Activated naive CD4-positive, alpha-beta T cell treated with anti-CD3 and anti-CD28 coated beads for 36 hours (primary cell): ENCODE measurements around the gene PTPRN2. TPM values are rescaled to one million over a fixed set of nuclear protein-coding genes. Genes with fewer than 3 reads are reported as not detected.

Experiments used
- CTCF ChIA-PET: fragments of 350-600 bp; sonication (Branson Sonifier 250); formaldehyde crosslinking; loops from one replicate; lab custom pipeline; 2021; ENCODE audit warnings: antibody characterized with exemption; lab: Charles Lee
- DNase-seq: peaks from one replicate; pipeline ENCODE4 v3.0.0-alpha.2; 2020
- H3K27ac Mint-ChIP-seq: one replicate; pipeline ENCODE4 v1.8.0; 2021; ENCODE audit warnings: mild to moderate bottlenecking, mixed read lengths
- H3K27me3 Mint-ChIP-seq: one replicate; pipeline ENCODE4 v1.8.0; 2021; ENCODE audit warnings: low read depth, mixed read lengths
- H3K36me3 Mint-ChIP-seq: one replicate; pipeline ENCODE4 v1.8.0; 2021; ENCODE audit warnings: low read depth, mixed read lengths
- H3K4me1 Mint-ChIP-seq: one replicate; pipeline ENCODE4 v1.8.0; 2021; ENCODE audit warnings: low read depth, mixed read lengths
- H3K4me3 Mint-ChIP-seq: one replicate; pipeline ENCODE4 v1.8.0; 2021; ENCODE audit warnings: mild to moderate bottlenecking, moderate library complexity, mixed read lengths
- H3K9me3 Mint-ChIP-seq: one replicate; pipeline ENCODE4 v1.8.0; 2021; ENCODE audit warnings: mixed read lengths
- intact Hi-C: fragments of 100-400 bp; cut with micrococcal nuclease; formaldehyde crosslinking; loops from one replicate; pipeline ENCODE4 v1.15.1; 2023
- total RNA-seq, 2 experiments: library from RNA; stranded (reverse); gene quantifications; one replicate each; pipeline ENCODE4 v1.2.3, GENCODE V29; 2021

The PTPRN2 gene
- total RNA-seq, 2 experiments from 2014 or later = 0.54 to 0.62 TPM

DNA sequence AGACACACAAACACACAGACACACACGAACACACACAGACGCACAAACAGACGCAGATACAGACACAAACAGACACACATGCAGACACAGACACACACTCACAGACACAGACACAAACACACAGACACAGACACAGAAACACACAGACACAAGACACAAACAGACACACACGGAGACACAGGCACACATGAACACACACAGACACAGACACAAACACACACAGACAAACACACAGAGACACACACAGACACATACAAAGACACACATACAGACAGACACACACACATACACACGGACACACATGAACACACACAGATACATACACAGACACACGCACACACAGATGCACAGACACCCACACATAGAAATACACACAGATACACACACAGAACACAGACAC, 815.9 kb downstream of the PTPRN2 start:
- no peak for DNase-seq
- H3K9me3 Mint-ChIP-seq = peaks cover 4% of the 10 kb centered on the region
- H3K4me3 Mint-ChIP-seq = no peak overlapping the region
- no peaks in the 10 kb centered on the region for H3K27me3 Mint-ChIP-seq
- CTCF ChIA-PET = no interaction called here
- no peaks in the 10 kb centered on the region for H3K4me1 Mint-ChIP-seq
- H3K27ac Mint-ChIP-seq = no peak overlapping the region
- peaks cover 4% of the 10 kb centered on the region for H3K36me3 Mint-ChIP-seq
- intact Hi-C loops = no loop called here

DNA sequence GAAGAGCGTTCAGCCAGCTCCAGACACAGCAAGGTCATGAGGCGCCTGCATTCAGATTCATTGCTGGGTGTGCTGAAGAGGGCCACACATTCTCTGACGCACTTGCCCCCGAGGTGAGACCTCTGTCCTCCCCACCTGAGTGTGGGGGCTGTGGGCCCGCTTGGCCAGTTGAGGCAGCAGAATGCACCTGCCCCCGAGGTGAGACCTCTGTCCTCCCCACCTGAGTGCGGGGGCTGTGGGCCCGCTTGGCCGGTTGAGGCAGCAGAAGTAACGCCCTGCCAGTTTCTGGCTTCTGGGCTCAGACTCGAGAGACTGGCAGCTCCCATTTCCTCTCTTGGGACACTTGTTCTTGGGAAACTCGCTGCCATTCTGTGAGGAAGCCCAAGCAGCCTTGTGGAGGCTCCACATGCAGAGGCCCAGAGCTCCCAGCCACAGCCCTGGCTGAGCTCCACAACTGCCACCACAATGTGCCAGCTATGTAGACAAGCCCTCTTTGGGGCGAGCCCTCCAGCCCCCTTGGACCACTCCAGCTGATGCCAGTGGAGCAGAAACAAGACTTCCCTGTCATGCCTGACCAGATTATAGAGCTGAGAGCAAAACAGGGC, 816.8 kb downstream of the PTPRN2 start:
- CTCF ChIA-PET = no interaction called here
- Mint-ChIP-seq H3K27ac (no peak overlapping the region), H3K9me3 (peaks cover 4% of the 10 kb centered on the region), H3K4me1 (no peaks in the 10 kb centered on the region), H3K4me3 (no peak overlapping the region), H3K27me3 (no peaks in the 10 kb centered on the region), H3K36me3 (peaks cover 4% of the 10 kb centered on the region)
- intact Hi-C loops = no loop called here
- no peak for DNase-seq

DNA sequence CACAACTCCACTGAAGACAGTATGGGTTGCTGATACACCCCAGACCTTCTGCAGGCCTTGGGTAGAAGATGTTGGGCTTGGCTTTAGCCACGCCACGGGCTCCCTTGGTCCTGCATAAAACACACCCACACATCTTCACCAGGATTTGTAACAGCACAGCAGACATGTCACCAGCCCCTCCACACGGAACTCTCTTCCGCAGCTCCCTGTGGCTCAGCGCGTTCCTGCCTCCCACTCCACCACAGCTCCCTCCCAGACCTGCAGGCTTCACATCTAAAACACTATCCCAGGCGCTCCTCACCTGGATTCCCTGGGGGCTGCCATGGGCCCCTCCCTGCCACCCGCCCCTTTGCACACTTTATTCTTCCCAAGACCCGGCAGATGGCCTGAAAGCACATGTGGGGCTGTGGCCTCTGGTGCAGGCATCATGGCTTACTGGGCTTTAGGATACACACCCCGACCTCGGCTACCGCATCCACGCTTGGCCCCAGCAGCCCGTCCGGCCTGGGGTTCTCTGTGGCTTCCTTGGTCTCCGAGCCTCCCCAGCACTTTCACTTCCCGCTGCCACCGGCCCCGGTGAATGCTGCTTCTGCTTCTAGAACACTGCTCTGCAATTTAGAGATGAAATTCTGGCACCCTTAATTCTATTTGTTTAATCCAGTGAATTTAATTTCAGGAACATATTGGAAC, 818.0 kb downstream of the PTPRN2 start:
- Mint-ChIP-seq H3K27me3 (peaks cover 5% of the 10 kb centered on the region), H3K4me1 (no peaks in the 10 kb centered on the region), H3K27ac (no peak overlapping the region), H3K9me3 (peaks cover 9% of the 10 kb centered on the region), H3K36me3 (peaks cover 4% of the 10 kb centered on the region), H3K4me3 (no peak overlapping the region)
- no peak for DNase-seq
- CTCF ChIA-PET = no interaction called here
- intact Hi-C loops = no loop called here

DNA sequence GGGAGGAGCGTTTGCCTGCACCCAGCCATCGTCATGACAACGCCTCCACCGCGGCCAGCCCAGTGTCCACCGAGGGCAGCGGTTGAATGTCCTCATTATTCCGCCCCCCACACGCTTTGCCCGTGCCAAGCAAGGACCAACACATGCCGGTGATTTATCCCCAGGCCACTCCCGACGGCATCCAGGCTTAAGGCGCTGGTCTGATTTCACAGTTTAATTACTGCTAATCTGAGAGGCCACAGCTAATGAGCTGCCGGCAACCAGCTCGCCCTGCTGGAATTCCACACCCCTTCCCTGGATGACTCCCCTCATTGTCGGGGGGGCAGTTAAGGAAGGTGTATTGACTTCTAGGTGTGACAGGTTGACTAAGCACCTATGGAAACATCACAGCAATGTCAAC, 818.5 kb downstream of the PTPRN2 start:
- Mint-ChIP-seq H3K27me3 (peaks cover 5% of the 10 kb centered on the region), H3K4me3 (no peak overlapping the region), H3K36me3 (peaks cover 4% of the 10 kb centered on the region), H3K4me1 (no peaks in the 10 kb centered on the region), H3K27ac (no peak overlapping the region), H3K9me3 (peaks cover 9% of the 10 kb centered on the region)
- CTCF ChIA-PET = no interaction called here
- intact Hi-C loops = no loop called here
- DNase-seq = no peak

DNA sequence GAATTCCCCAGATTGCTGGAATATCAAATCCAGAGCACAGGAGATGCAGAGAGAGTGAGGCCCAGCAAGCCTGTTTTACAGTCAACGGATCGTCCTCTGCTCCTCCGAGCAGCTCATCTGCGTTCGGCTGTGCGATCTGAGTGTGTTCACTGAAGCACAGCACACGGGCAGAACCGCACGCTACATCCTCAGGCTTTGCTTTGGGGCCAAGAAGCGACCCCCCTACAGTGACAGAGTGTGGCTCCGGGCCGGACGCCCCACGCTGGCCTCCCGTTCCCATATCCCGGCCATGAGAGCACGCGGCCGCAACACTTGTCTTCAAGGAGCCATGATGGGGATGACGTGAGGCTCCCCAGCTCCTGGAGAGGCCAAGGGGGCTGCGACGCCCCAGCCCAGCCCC, 819.4 kb downstream of the PTPRN2 start:
- Mint-ChIP-seq H3K36me3 (peaks cover 4% of the 10 kb centered on the region), H3K27me3 (peaks cover 5% of the 10 kb centered on the region), H3K27ac (no peak overlapping the region), H3K4me3 (no peak overlapping the region), H3K9me3 (peaks cover 11% of the 10 kb centered on the region), H3K4me1 (no peaks in the 10 kb centered on the region)
- intact Hi-C loops = no loop called here
- CTCF ChIA-PET = no interaction called here
- no peak for DNase-seq

DNA sequence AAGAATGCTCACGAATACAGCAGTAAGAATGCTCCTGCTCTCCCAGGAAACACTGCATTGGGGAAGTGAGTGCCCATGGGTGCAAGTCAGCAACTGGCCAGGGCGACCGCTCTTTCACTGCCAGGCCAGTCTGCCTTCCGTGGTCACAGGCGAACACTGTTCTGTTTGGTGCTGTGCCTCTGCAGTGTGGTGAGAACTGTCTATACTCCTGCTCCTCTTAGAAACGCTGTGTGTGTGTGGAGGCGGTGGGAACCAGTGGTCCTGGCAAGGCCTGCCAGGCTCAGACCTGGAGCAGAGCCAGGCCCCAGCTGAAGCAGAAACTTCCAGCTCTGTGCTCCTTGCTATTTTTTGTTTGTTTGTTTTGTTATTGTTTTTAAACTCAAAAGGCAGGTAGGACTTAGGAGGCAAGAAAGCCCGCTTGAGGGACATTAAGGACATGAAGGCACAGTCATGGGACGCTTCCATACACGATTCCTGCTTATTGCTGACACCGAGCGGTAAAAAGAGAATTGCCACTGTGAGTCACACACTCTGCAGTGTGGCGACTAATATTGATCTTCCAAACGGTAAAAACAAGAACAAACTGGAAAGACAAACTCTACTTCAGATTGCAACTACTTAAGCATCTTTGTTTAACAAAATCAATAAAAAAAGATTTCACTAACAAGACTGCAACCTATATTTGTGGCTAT, 820.0 kb downstream of the PTPRN2 start:
- H3K4me3 Mint-ChIP-seq = no peak overlapping the region
- peaks cover 11% of the 10 kb centered on the region for H3K9me3 Mint-ChIP-seq
- H3K27ac Mint-ChIP-seq = no peak overlapping the region
- no peaks in the 10 kb centered on the region for H3K4me1 Mint-ChIP-seq
- H3K36me3 Mint-ChIP-seq = peaks cover 4% of the 10 kb centered on the region
- peaks cover 5% of the 10 kb centered on the region for H3K27me3 Mint-ChIP-seq
- CTCF ChIA-PET = no interaction called here
- DNase-seq = no peak
- intact Hi-C loops = no loop called here

DNA sequence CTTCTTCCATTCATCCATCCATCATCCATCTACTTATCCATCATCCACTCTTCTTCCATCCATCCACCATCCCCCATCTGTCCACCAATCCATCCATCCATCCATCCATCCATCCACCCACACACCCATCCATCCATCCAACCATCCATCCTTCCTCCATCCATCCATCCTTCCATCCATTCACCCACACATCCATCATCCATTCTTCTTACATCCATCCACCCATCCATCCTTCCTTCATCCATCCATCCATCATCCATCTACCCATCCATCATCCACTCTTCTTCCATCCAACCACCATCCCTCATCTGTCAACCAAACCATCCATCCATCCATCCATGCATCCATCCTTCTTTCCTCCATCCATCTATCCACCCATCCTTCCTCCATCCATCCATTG, 821.5 kb downstream of the PTPRN2 start:
- intact Hi-C loops = no loop called here
- CTCF ChIA-PET = no interaction called here
- H3K9me3 Mint-ChIP-seq = peaks cover 7% of the 10 kb centered on the region
- H3K27ac Mint-ChIP-seq = no peak overlapping the region
- peaks cover 5% of the 10 kb centered on the region for H3K27me3 Mint-ChIP-seq
- H3K36me3 Mint-ChIP-seq = no peaks in the 10 kb centered on the region
- no peak for DNase-seq
- H3K4me1 Mint-ChIP-seq = no peaks in the 10 kb centered on the region
- no peak overlapping the region for H3K4me3 Mint-ChIP-seq

DNA sequence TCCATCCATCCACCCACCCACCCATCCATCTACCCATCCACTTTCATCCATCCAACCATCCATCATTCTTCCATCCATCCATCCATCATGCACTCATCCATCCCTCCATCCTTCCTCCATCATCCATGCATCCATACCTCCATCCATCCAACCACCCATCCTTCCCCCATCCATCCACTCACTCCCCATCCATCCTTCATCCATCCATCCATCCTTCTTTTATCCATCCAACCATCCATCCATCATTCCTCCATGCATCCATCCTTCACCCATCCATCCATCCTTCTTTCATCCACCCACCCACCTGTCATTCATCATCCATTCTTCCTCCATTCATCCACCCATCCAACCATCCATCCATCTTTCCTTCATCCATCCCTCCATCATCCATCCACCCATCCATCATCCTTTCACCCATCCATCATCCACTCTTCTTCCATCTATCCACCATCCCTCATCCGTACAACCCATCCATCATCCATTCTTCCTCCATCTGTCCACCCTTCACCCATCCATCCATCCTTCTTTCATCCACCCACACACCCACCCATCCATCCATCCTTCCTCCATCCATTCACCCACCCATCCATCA, 822.6 kb downstream of the PTPRN2 start:
- intact Hi-C loops = no loop called here
- Mint-ChIP-seq H3K27ac (peak overlapping the region; percentile 23), H3K4me1 (peaks cover 4% of the 10 kb centered on the region), H3K36me3 (no peaks in the 10 kb centered on the region), H3K9me3 (peaks cover 7% of the 10 kb centered on the region), H3K4me3 (no peak overlapping the region), H3K27me3 (peaks cover 5% of the 10 kb centered on the region)
- CTCF ChIA-PET = no interaction called here
- DNase-seq = no peak

DNA sequence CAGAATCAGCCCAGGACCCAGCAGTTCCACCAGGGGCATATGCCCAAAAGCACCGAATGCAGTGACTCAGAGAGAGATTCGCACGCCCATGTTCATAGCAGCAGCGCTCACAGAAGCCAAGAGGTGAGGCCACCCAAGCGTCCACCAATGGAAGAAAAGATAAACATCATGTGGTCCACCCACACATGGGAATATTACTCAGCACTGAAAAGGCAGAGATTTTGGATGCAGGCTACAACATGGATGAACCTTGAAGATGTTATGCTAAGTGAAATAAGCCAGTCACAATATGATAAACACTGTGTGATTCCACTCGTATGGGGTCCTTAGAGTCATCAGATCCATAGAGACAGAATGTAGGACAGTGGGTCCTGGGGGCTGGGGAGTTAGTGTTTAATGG, 823.4 kb downstream of the PTPRN2 start:
- Mint-ChIP-seq H3K4me3 (no peak overlapping the region), H3K27ac (no peak overlapping the region), H3K9me3 (peaks cover 7% of the 10 kb centered on the region), H3K4me1 (peaks cover 4% of the 10 kb centered on the region), H3K36me3 (no peaks in the 10 kb centered on the region), H3K27me3 (peaks cover 5% of the 10 kb centered on the region)
- intact Hi-C loops = no loop called here
- CTCF ChIA-PET = no interaction called here
- DNase-seq = no peak

DNA sequence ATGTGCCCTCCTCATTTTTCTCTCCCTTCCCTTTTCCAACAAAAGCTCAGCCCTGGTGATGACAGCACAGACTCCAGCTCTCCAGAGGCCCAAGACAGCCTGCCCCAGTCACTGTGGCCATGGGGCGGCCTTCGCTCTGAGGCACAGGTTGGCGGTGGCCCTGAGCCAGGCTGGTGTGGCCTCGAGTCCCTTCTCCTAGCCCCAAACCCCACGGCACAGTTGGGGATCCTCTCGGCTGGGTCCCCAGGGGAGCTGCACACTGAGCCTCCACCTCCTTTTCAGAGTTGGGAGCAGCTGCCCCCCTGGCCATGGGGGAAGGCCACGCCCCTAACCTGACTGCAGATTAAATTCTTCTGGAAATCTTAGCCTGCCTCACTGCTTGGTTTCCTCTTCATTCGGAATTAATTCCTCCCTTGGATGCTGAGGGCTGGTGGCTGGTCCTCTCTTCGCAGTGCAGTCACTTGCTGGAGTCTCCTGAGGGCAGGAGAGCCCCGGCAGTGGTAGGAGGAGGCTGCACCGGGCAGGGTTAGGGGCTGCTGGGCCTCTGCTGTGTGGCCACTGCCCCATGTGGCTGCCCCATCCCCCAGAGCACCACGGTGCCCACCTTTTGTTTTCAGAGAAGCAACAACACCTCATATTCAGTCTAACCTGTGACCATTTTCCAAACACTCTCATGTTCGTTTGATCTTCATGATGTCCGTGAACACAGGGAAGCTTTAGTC, 824.2 kb downstream of the PTPRN2 start:
- H3K4me3 Mint-ChIP-seq = no peak overlapping the region
- CTCF ChIA-PET = no interaction called here
- peaks cover 5% of the 10 kb centered on the region for H3K27me3 Mint-ChIP-seq
- intact Hi-C loops = no loop called here
- no peak for DNase-seq
- H3K9me3 Mint-ChIP-seq = peaks cover 7% of the 10 kb centered on the region
- no peak overlapping the region for H3K27ac Mint-ChIP-seq
- no peaks in the 10 kb centered on the region for H3K36me3 Mint-ChIP-seq
- peaks cover 4% of the 10 kb centered on the region for H3K4me1 Mint-ChIP-seq

DNA sequence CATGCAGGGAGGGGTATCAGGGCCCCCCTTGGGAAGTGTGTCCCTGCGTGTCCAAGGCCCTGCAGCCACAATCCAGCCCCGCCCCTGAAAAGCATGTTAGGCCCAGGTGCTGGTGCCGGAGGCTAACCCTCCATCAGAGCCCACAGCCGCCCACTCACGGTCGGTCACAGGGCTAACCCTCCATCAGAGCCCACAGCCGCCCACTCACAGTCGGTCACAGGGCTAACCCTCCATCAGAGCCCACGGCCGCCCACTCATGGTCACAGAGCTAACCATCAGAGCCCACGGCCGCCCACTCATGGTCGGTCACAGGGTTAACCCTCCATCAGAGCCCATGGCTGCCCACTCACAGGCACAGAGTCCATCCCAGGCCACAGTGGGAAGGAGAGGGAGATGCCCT, 824.8 kb downstream of the PTPRN2 start:
- Mint-ChIP-seq H3K27me3 (peaks cover 5% of the 10 kb centered on the region), H3K4me1 (peaks cover 4% of the 10 kb centered on the region), H3K9me3 (peaks cover 7% of the 10 kb centered on the region), H3K4me3 (no peak overlapping the region), H3K36me3 (no peaks in the 10 kb centered on the region), H3K27ac (no peak overlapping the region)
- CTCF ChIA-PET = no interaction called here
- intact Hi-C loops = no loop called here
- DNase-seq = no peak

DNA sequence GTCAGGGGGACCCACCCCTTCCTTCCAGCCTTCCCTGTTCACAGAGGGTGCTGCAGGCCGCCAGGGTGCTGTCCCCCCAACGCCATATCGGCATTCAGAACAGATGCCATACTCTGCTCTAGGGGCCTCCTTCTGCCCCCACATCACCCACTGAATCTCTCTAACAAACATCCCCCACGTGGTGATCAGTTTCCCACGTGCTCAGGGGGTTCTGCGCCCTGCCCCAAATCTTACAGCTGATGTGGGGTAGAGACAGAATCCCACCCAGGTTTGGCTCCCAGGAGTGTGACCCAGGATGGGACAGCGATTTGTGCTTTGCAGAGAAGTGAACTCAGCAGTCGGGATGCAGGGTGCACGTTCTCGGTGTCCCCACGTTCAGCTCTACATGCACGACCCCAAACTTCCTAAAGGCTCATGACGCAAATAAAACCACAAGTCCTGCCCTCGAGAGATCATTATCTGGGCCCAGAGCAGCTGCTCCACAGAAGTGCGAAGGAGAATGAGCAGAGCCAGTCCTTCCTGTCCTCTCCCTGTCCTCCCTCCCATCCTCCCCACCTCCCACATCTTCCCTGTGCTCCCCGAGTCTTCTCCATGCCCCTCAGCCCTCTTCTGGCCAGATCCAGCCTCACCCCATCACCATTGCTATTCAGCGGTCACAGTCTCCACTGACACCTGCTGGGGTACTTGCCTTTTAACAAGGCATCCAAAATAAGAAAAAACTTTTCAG, 827.5 kb downstream of the PTPRN2 start:
- Mint-ChIP-seq H3K9me3 (peaks cover 7% of the 10 kb centered on the region), H3K27me3 (peaks cover 4% of the 10 kb centered on the region)
- CTCF ChIA-PET = no interaction called here

More for the DNA sequence above, 827.5 kb downstream of the PTPRN2 start:
- H3K36me3 Mint-ChIP-seq = no peaks in the 10 kb centered on the region
- peaks cover 4% of the 10 kb centered on the region for H3K4me1 Mint-ChIP-seq
- H3K27ac Mint-ChIP-seq = no peak overlapping the region
- DNase-seq = peak; percentile 35
- intact Hi-C loops = no loop called here
- no peak overlapping the region for H3K4me3 Mint-ChIP-seq
